Measurements from ENCODE around the gene TOMM34.
A peak's percentile ranks its signal among the peaks of the same experiment; 100 is the strongest.

The TOMM34 gene

GRCh38 chr20:44990957-44991356 is 30.8 kb upstream of the TOMM34 start:
- no peak for TF ChIP-seq CTCF (IDR thresholded peaks at IDR 0.05)
- Histone ChIP-seq H3K4me3 (peak overlapping the region; percentile 20), H3K36me3 (peaks cover 0 to 18% (median 5%) of the 10 kb centered on the region in 3 donors), H3K27ac (peak overlapping the region; percentile 62 to 78), H3K27me3 (no peaks in the 10 kb centered on the region), H3K9me3 (no peaks in the 10 kb centered on the region), H3K4me1 (peaks cover 0 to 29% (median 8%) of the 10 kb centered on the region in 4 donors)
- DNase-seq, result no peak
- intact Hi-C loops (cut with DNase I; ENCODE audit: low total_unique reads), result no loop called here

- intact Hi-C loops (cut with DNase I; ENCODE audit: low total_unique reads), result no loop called here
- Histone ChIP-seq H3K4me1 (peaks cover 0 to 29% (median 8%) of the 10 kb centered on the region in 4 donors), H3K27ac (peak overlapping the region; percentile 62 to 78), H3K36me3 (peaks cover 0 to 16% (median 4%) of the 10 kb centered on the region in 3 donors), H3K27me3 (no peaks in the 10 kb centered on the region), H3K9me3 (no peaks in the 10 kb centered on the region), H3K4me3 (peak overlapping the region; percentile 20)
- DNase-seq, result peak in 1 of 2 donors; percentile 28
- TF ChIP-seq CTCF (IDR thresholded peaks at IDR 0.05), result no peak
These were observed 30.2 kb upstream of the TOMM34 start for GRCh38 chr20:44990425-44990824.

- Histone ChIP-seq H3K9me3 (no peaks in the 10 kb centered on the region), H3K4me1 (peaks cover 0 to 26% (median 8%) of the 10 kb centered on the region in 4 donors), H3K27ac (no peak overlapping the region), H3K36me3 (peaks cover 12 to 18% (median 12%) of the 10 kb centered on the region in 3 donors), H3K27me3 (no peaks in the 10 kb centered on the region), H3K4me3 (no peak overlapping the region)
- DNase-seq, result no peak
- no peak for TF ChIP-seq CTCF (IDR thresholded peaks at IDR 0.05)
- intact Hi-C loops (cut with DNase I; ENCODE audit: low total_unique reads), result no loop called here
These were observed 28.5 kb upstream of the TOMM34 start for GRCh38 chr20:44988631-44989171.

- Histone ChIP-seq H3K9me3 (no peaks in the 10 kb centered on the region), H3K27ac (no peak overlapping the region), H3K27me3 (no peaks in the 10 kb centered on the region), H3K4me1 (no peaks in the 10 kb centered on the region), H3K4me3 (no peak overlapping the region), H3K36me3 (peaks cover 28 to 61% (median 35%) of the 10 kb centered on the region in 3 donors)
- no peak for DNase-seq
- intact Hi-C loops (cut with DNase I; ENCODE audit: low total_unique reads), result no loop called here
- TF ChIP-seq CTCF (IDR thresholded peaks at IDR 0.05), result no peak
These were observed 23.0 kb upstream of the TOMM34 start for GRCh38 chr20:44983093-44983674.

- Histone ChIP-seq H3K36me3 (peaks cover 28 to 58% (median 35%) of the 10 kb centered on the region in 3 donors), H3K9me3 (no peaks in the 10 kb centered on the region), H3K4me1 (no peaks in the 10 kb centered on the region), H3K27me3 (no peaks in the 10 kb centered on the region), H3K4me3 (no peak overlapping the region), H3K27ac (no peak overlapping the region)
- intact Hi-C loops (cut with DNase I; ENCODE audit: low total_unique reads), result no loop called here
- TF ChIP-seq CTCF (IDR thresholded peaks at IDR 0.05), result no peak
- DNase-seq, result no peak
These were observed 21.7 kb upstream of the TOMM34 start for GRCh38 chr20:44981736-44982406.
